ENCODE measurements around the gene NADK2. TPM values are rescaled to one million over a fixed set of nuclear protein-coding genes. Genes with fewer than 3 reads are reported as not detected.

Gene NADK2
- total RNA-seq, 2 donors from 2014 or later = 21.6 to 37.9 TPM

- no peaks in the 10 kb centered on the region for H3K4me1 ChIP-seq (replicated peaks)
- H3K27me3 ChIP-seq (replicated peaks; ENCODE audit: insufficient read depth) = no peaks in the 10 kb centered on the region
- 10% methylated on average over 2 of the region's 2 CpGs for WGBS
- intact Hi-C loops (cut with DNase I) = no loop called here
- H3K9me3 ChIP-seq = no peaks in the 10 kb centered on the region
- TF ChIP-seq CTCF (IDR thresholded peaks at IDR 0.05) (no peak), POLR2AphosphoS5 (IDR thresholded peaks at IDR 0.05) (no peak), POLR2A (IDR thresholded peaks at IDR 0.05) (no peak)
- no peak for DNase-seq (ENCODE audit: low spot score)
- no peak overlapping the region for H3K4me3 ChIP-seq
- H3K36me3 ChIP-seq = peaks cover 0 to 5% of the 10 kb centered on the region in 2 donors
- no peak overlapping the region for H3K27ac ChIP-seq
Measured at GRCh38 chr5:36173426-36173825, 68.3 kb downstream of the NADK2 start.

GRCh38 chr5:36172599-36172998 is 69.1 kb downstream of the NADK2 start:
- no peak for DNase-seq (ENCODE audit: low spot score)
- H3K36me3 ChIP-seq = peaks cover 0 to 5% of the 10 kb centered on the region in 2 donors
- H3K27ac ChIP-seq = no peak overlapping the region
- intact Hi-C loops (cut with DNase I) = no loop called here
- H3K27me3 ChIP-seq (replicated peaks; ENCODE audit: insufficient read depth) = no peaks in the 10 kb centered on the region
- H3K9me3 ChIP-seq = no peaks in the 10 kb centered on the region
- H3K4me3 ChIP-seq = no peak overlapping the region
- no peaks in the 10 kb centered on the region for H3K4me1 ChIP-seq (replicated peaks)
- TF ChIP-seq CTCF (IDR thresholded peaks at IDR 0.05) (no peak), POLR2AphosphoS5 (IDR thresholded peaks at IDR 0.05) (no peak), POLR2A (IDR thresholded peaks at IDR 0.05) (no peak)
- WGBS = 52% methylated on average over 1 of the region's 1 CpG

GRCh38 chr5:36170832-36171424 is 70.8 kb downstream of the NADK2 start:
- Histone ChIP-seq H3K4me1 (replicated peaks) (no peaks in the 10 kb centered on the region), H3K36me3 (peaks cover 0 to 5% of the 10 kb centered on the region in 2 donors), H3K9me3 (no peaks in the 10 kb centered on the region), H3K27me3 (replicated peaks; ENCODE audit: insufficient read depth) (no peaks in the 10 kb centered on the region), H3K27ac (no peak overlapping the region), H3K4me3 (no peak overlapping the region)
- TF ChIP-seq POLR2A (IDR thresholded peaks at IDR 0.05) (no peak), POLR2AphosphoS5 (IDR thresholded peaks at IDR 0.05) (no peak)
- intact Hi-C loops (cut with DNase I) = no loop called here
- DNase-seq (ENCODE audit: low spot score) = no peak
- 81% methylated on average over 5 of the region's 5 CpGs for WGBS

GRCh38 chr5:36168737-36169136 is 73.0 kb downstream of the NADK2 start:
- no peaks in the 10 kb centered on the region for H3K27me3 ChIP-seq (replicated peaks; ENCODE audit: insufficient read depth)
- DNase-seq (ENCODE audit: low spot score) = no peak
- no peak overlapping the region for H3K27ac ChIP-seq
- H3K36me3 ChIP-seq = peaks cover 0 to 5% of the 10 kb centered on the region in 2 donors
- no peak overlapping the region for H3K4me3 ChIP-seq
- no peaks in the 10 kb centered on the region for H3K9me3 ChIP-seq
- TF ChIP-seq POLR2A (IDR thresholded peaks at IDR 0.05) (no peak), POLR2AphosphoS5 (IDR thresholded peaks at IDR 0.05) (no peak), CTCF (IDR thresholded peaks at IDR 0.05) (no peak)
- H3K4me1 ChIP-seq (replicated peaks) = no peaks in the 10 kb centered on the region
- WGBS = 90% methylated on average over 4 of the region's 4 CpGs
- intact Hi-C loops (cut with DNase I) = no loop called here

- Histone ChIP-seq H3K4me3 (no peak overlapping the region), H3K4me1 (replicated peaks) (no peaks in the 10 kb centered on the region), H3K27ac (no peak overlapping the region), H3K36me3 (no peaks in the 10 kb centered on the region), H3K9me3 (no peaks in the 10 kb centered on the region), H3K27me3 (replicated peaks; ENCODE audit: insufficient read depth) (no peaks in the 10 kb centered on the region)
- 84% methylated on average over 4 of the region's 4 CpGs for WGBS
- DNase-seq (ENCODE audit: low spot score) = no peak
- TF ChIP-seq CTCF (IDR thresholded peaks at IDR 0.05) = no peak
- TF ChIP-seq POLR2A (IDR thresholded peaks at IDR 0.05) = no peak
- TF ChIP-seq POLR2AphosphoS5 (IDR thresholded peaks at IDR 0.05) = no peak
- intact Hi-C loops (cut with DNase I) = no loop called here
Measured at GRCh38 chr5:36164461-36164860, 77.3 kb downstream of the NADK2 start.
